ENCODE data around the gene HACD2. TPM values are rescaled to one million over a fixed set of nuclear protein-coding genes. Genes with fewer than 3 reads are reported as not detected.

The HACD2 gene
- total and polyA plus RNA-seq, 10 of the 15 experiments (the other 5 are each of a cell fraction or from before 2014, with no cell fraction given), result 9.1 to 30.0 (median 18.8) TPM

GRCh38 chr3:123481722-123482457 is 103.0 kb downstream of the HACD2 start:
- Histone ChIP-seq H3K4me2 (ENCODE audit: control insufficient read depth, insufficient read depth) (no peak overlapping the region), H3K36me3 (ENCODE audit: control insufficient read depth in 2 of 2, insufficient read depth in 2 of 2, low read length in 1 of 2) (no peaks in the 10 kb centered on the region), H3K4me1 (ENCODE audit: control insufficient read depth, insufficient read depth, low read length) (no peaks in the 10 kb centered on the region), H3K9ac (ENCODE audit: control insufficient read depth, insufficient read depth, low read length) (no peak overlapping the region), H3K9me3 (replicated peaks; ENCODE audit: control insufficient read depth, insufficient read depth, low read length) (no peaks in the 10 kb centered on the region), H2AFZ (ENCODE audit: control insufficient read depth, low read depth, low read length) (no peak overlapping the region), H3K27me3 (replicated peaks in 1 of 2; ENCODE audit: control insufficient read depth in 2 of 2, insufficient read depth in 2 of 2, low read length in 1 of 2) (no peaks in the 10 kb centered on the region), H4K20me1 (ENCODE audit: control insufficient read depth, insufficient read depth) (no peaks in the 10 kb centered on the region), H3K79me2 (ENCODE audit: control insufficient read depth, insufficient read depth, low read length) (no peaks in the 10 kb centered on the region), H3K4me3 (no peak overlapping the region), H3K27ac (ENCODE audit: control insufficient read depth, insufficient read depth) (no peak overlapping the region)
- ChIA-PET POLR2A (no interaction called here), RAD21 (ENCODE audit: unreplicated experiment) (no interaction called here), SMC1A (ENCODE audit: uncharacterized antibody, unreplicated experiment) (no interaction called here), CTCF (no interaction called here)
- no peak for DNase-seq (ENCODE audit: low read depth, low spot score)
- no peak for TF ChIP-seq E4F1 (IDR thresholded peaks at IDR 0.05; ENCODE audit: borderline replicate concordance, partially characterized antibody)
- no peak for TF ChIP-seq NRF1 (conservative IDR thresholded peaks at IDR 0.05; ENCODE audit: low read depth, low read length)
- no peak for TF ChIP-seq ZNF687 (IDR thresholded peaks at IDR 0.05)
- TF ChIP-seq POLR2AphosphoS5 (IDR thresholded peaks at IDR 0.05; ENCODE audit: low read length), result no peak
- TF ChIP-seq RUNX3 (IDR thresholded peaks at IDR 0.05; ENCODE audit: low read length), result no peak
- no peak for TF ChIP-seq YBX1 (IDR thresholded peaks at IDR 0.05)
- no peak for TF ChIP-seq MYB (IDR thresholded peaks at IDR 0.05; ENCODE audit: borderline replicate concordance, low read depth, low read length)
- TF ChIP-seq SIX5 (IDR thresholded peaks at IDR 0.05; ENCODE audit: low read depth, low read length, severe bottlenecking), result no peak
- TF ChIP-seq ZNF622 (IDR thresholded peaks at IDR 0.05), result no peak
- no peak for ATAC-seq
- WGBS (ENCODE audit: insufficient coverage, insufficient replicate concordance, low lambda C conversion rate, missing lambda C conversion rate), result 72% methylated on average over 12 of the region's 12 CpGs
- no peak for FAIRE-seq
- in situ Hi-C loops (cut with MboI), result no loop called here
- BruUV-seq (replicated peaks), result no TSS peak
- intact Hi-C loops (cut with micrococcal nuclease; ENCODE audit: unreplicated experiment), result no loop called here
